Lower leg skin (tissue), 4 donors: ENCODE measurements around the gene TMEM114. TPM values are rescaled to one million over a fixed set of nuclear protein-coding genes. Genes with fewer than 3 reads are reported as not detected.

Source experiments
- DNase-seq, 2 donors: peaks; one replicate each; pipeline ENCODE4 v3.0.0-alpha.2; 2019; ENCODE audit warnings: low spot score in 2 of 2
- H3K4me3 ChIP-seq: fragments of 200-600 bp; sonication (generic); 2 replicates; pipeline ENCODE4 v1.5.1; 2017; ENCODE audit warnings: mild to moderate bottlenecking, low read depth; ENCODE audit not compliant: poor library complexity, severe bottlenecking
- CTCF ChIP-seq, 3 donors: fragments of 450-650 bp; IDR thresholded peaks; one replicate each; pipeline ENCODE4 v1.5.1; 2016; ENCODE audit warnings: antibody characterized with exemption in 3 of 3, mild to moderate bottlenecking in 3 of 3, moderate library complexity in 2 of 3
- POLR2A ChIP-seq, 2 donors: fragments of 450-650 bp; IDR thresholded peaks; one replicate each; pipeline ENCODE4 v1.6.1; 2016 to 2017; ENCODE audit warnings: antibody characterized with exemption in 2 of 2, mild to moderate bottlenecking in 1 of 2, moderate library complexity in 1 of 2
- WGBS, 2 donors: methylation state at CpG; one replicate each; pipeline ENCODE4 v1.1.5; 2018; 5-methylcytosine and 5-hydroxymethylcytosine counted together
- intact Hi-C: fragments of 100-400 bp; cut with DNase I; formaldehyde crosslinking; loops from one replicate; pipeline ENCODE4 v1.15.0; 2023; ENCODE audit warnings: low total_unique reads
- total RNA-seq, 4 donors: library from RNA; depleted of rRNA; stranded (reverse); fragments of >200 nt; gene quantifications; one replicate each; pipeline ENCODE4 v1.1.0, GENCODE V29; 2016

The TMEM114 gene
- total RNA-seq, 4 donors from 2014 or later: not detected

GRCh38 chr16:8561496-8561895 lies 28.8 kb downstream of the TMEM114 start:
- H3K4me3 ChIP-seq: no peak overlapping the region
- DNase-seq: no peak
- intact Hi-C loops: loop anchor here (10.0 kb wide), 1 partner anchor 83 kb away; no protein-coding TSS in a partner anchor
- WGBS, 2 donors: 87 to 90% methylated on average over 2 of the region's 2 CpGs
- TF ChIP-seq POLR2A (IDR thresholded peaks at IDR 0.05) (no peak), CTCF (IDR thresholded peaks at IDR 0.05) (no peak)

- no peak overlapping the region for H3K4me3 ChIP-seq
- no peak for TF ChIP-seq CTCF (IDR thresholded peaks at IDR 0.05)
- WGBS, 2 donors: 63 to 73% methylated on average over 9 of the region's 9 CpGs
- DNase-seq: no peak
- intact Hi-C loops: no loop called here
Observed at GRCh38 chr16:8555400-8555799, 34.9 kb downstream of the TMEM114 start.

- WGBS, 2 donors: 32 to 58% methylated on average over 2 of the region's 2 CpGs
- intact Hi-C loops: no loop called here
- H3K4me3 ChIP-seq: no peak overlapping the region
- no peak for DNase-seq
- TF ChIP-seq POLR2A (IDR thresholded peaks at IDR 0.05): no peak
- TF ChIP-seq CTCF (IDR thresholded peaks at IDR 0.05): no peak
Observed at GRCh38 chr16:8554881-8555280, 35.4 kb downstream of the TMEM114 start.

GRCh38 chr16:8554022-8554421 lies 36.3 kb downstream of the TMEM114 start:
- no peak overlapping the region for H3K4me3 ChIP-seq
- intact Hi-C loops: no loop called here
- no peak for DNase-seq
- 70 to 87% methylated on average over 4 of the region's 4 CpGs for WGBS, 2 donors
- TF ChIP-seq POLR2A (IDR thresholded peaks at IDR 0.05) (no peak), CTCF (IDR thresholded peaks at IDR 0.05) (no peak)

GRCh38 chr16:8552487-8553221 lies 37.7 kb downstream of the TMEM114 start:
- intact Hi-C loops: no loop called here
- no peak for DNase-seq
- no peak overlapping the region for H3K4me3 ChIP-seq
- TF ChIP-seq CTCF (IDR thresholded peaks at IDR 0.05) (no peak), POLR2A (IDR thresholded peaks at IDR 0.05) (no peak)
- WGBS, 2 donors: 14 to 19% methylated on average over 11 of the region's 11 CpGs
